GM19240 (cell line): ENCODE measurements around the gene ZSWIM5.
"Not testable (repeated sequence)": the region's sequence is repeated elsewhere in the genome, so short reads cannot be mapped to it uniquely, and the experiment has no call there.

Experiments
- DNase-seq: peaks from one replicate; pipeline ENCODE4 v3.0.0; 2011; ENCODE audit warnings: low spot score; ENCODE audit not compliant: insufficient read length

Gene ZSWIM5

DNA sequence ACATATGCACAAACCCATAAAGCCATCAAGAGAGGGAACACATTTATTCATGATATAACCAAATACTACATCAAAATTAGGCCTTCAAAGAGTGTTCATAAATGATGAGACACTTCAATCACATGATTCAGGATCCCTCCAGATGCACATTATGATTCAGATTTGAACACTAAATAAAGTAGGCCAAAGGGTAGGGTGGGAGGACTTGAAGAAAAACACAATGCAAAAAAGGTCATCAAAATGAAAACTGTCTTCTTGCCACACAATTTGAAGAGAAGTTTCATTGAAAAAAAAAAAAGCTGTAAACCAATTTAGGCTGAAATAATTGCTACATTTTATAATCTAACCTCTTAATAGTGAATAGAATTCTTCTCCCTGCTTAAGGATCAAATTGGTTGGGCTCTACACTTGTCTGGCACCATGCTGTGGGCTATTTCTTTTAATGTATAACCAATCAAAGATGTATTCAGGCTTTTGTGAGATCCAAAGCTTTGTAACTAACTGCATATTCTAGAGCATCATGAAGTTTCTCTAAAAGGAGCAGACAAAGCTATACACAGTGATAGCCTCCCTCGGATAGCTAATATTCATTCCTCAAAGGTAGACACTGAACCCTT lies 58.1 kb downstream of the ZSWIM5 start:
- no peak for DNase-seq

DNA sequence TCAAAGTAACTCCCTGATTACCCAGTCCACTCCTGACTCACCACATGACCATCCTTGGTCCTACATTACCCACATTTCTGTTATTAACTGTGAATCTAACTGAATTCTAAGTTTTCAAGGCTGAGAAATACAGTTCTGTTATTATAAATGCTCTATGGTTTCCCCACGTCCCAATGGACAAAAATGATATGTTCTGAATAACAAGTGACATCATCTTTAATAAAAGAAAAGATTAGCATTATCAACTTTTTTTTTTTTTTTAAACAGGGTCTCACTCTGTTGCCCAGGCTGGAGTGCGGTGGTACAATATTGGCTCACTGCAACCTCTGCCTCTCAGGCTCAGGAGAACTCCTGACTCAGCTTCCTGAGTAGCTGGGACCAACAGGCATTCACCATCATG lies 59.6 kb downstream of the ZSWIM5 start:
- no peak for DNase-seq

DNA sequence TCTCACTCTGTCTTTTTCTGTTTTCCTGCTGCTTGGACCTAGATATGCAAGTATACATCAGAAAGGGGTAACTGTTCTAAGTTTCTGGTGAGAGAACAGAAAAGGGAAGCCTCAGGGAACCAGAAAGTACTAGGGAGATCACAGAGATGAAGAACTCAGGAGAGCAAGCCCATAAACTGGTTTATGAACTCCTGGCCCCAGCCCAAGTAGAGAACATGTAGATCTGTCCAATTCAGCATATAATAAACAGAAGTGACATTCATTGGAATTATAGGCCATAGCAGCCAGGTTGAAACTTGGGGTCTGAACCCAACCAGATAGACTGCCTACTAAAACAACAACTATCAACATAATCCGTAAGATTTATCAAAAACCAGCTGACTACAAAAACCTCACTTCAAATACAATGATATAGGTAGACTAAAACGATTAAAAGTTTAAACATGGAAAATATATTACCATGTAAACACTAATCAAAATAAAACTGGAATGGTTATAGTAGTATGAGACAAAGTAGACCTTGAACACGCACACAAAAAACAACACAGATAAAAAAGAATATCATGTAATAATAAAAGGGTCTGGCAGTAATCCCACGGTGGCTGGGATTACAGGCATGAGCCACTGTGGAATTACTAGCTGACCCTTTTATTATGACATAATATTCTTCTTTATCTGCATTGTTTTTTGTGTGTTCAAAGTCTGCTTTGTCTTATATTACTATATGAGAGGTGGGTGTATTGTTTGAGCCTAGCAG lies 65.0 kb downstream of the ZSWIM5 start:
- DNase-seq: no peak

DNA sequence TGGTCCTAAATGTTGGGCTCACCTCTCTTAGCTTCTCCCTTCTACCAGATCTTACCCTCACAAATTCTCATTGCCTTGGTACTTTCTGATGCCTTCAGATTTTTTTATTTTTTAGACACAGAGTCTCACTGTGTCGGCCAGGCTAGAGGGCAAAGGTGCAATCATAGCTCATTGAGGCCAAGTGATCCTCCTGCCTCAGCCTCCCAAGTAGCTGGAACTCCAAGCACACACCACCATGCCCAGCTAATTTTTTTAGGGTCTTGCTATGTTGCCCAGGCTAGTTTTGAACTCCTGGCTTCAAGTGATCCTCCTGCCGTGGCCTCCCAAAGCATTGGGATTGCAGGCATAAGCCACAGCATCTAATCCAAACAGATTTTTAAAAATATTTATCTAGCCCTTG lies 69.4 kb downstream of the ZSWIM5 start:
- no peak for DNase-seq

DNA sequence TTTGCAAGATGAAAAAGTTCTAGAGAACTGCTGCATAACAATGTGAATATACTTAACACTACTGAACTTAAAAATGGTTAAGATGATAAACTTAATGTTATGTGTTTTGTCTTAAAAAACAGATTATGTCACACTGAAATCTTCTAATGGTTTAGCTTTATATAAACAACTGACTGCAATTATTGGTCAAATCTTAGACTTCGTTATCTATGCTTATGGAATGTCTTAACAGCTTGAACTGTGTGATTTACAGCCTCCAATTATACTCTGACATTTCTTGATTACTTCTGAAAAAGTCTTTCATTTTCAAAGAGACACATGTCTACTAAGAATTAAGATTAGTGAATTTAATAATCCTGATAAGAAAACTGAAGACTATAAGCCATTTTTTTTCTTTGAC lies 71.1 kb downstream of the ZSWIM5 start:
- DNase-seq: no peak

DNA sequence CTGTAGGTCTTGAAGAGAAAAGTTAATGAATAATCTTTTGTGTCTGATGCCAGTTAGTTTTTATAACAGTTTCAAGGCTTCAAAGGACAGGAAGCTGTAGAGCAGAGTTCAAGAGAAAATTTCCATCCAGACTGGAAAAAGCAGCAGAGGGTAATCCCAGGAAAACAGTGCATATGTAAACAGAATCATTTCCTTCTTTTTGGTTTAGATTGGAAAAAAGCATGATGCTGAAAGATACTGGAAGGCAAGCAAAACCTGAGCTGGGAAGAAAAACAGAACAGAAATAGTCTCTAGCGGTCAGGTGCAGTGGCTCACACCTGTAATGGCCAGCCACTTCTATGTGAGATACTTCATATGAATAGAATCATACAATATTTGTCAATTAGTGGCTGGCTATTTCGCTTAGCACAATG lies 71.9 kb downstream of the ZSWIM5 start:
- no peak for DNase-seq

DNA sequence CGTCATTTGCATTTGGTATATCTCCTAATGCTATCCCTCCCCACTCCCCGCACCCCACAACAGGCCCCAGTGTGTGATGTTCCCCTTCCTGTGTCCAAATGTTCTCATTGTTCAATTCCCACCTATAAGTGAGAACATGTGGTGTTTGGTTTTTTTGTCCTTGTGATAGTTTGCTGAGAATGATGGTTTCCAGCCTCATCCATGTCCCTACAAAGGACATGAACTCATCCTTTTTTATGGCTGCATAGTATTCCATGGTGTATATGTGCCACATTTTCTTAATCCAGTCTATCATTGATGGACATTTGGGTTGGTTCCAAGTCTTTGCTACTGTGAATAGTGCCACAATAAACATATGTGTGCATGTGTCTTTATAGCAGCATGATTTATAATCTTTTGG lies 73.7 kb downstream of the ZSWIM5 start:
- not testable (repeated sequence) for DNase-seq

DNA sequence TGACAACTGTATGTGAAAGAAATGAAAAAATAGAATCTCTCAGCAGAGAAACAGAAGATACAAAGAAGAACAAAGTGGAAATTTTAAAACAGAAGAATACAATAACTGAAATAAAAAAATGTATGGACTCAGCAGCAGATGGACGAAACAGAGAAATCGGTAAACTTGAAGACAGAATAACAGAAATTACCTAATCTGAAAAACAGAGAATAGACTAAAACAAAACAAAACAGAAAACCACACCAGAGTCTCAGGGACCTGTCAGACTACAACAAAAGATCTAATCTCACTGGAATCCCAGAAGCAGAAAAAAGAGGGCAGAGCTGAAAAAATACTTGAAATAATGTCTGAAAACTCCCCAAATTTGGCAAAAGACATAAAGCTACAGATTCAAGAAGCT lies 83.0 kb downstream of the ZSWIM5 start:
- DNase-seq: no peak

DNA sequence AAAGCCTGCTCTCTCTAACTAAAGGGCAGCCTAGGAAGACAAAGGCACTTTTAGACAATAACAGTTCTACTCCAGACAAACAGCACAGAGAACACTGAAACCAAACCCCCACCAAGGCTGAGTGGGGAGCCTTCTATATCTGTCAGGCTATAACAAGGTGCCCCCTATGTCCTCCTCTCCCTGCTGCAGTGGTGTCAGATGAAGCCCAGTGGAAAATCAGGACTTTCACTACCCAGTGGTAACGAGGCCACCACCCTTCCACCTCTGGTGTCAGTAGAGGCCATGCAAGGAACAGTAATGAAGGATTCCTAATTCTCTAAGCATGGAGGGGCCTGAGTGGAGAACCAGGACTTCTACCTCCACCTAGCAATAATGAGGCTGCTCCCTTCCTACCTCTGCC lies 83.7 kb downstream of the ZSWIM5 start:
- DNase-seq: no peak

DNA sequence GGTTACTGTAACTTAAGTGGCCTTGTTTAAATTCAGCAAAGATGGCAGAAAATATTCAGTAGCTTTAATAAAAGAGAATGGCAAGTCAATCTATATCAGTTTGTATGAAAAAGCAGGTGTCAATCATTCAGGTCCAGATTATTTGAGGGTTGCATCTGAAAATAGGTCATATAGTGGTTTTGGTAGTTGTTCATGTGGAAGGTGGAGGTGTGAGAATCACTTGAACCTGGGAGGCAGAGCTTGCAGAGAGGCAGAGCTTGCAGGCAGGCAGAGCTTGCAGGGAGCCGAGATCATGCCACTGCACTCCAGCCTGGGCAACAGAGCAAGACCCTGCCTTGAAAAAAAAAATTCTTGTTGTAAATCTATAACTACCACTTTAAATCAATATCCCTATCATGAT lies 88.6 kb downstream of the ZSWIM5 start:
- no peak for DNase-seq

DNA sequence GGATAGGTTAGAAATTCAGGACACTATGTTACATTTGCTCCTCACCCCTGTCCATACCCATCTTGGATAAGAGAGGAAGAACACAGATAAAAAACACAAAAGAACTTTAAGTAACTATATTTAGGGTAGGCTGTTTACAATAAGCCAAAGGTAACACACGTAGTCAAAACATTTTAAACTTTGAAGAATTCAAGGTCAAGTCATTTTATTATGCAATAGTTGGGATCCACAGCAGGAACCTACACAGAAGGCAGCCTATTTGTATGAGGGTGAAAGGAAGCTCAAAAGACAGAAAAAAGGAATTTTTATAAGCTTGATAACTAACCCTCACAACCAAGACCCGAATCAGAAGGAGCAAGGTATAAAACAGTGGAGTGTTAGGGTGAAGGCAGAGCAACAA lies 89.6 kb downstream of the ZSWIM5 start:
- no peak for DNase-seq

DNA sequence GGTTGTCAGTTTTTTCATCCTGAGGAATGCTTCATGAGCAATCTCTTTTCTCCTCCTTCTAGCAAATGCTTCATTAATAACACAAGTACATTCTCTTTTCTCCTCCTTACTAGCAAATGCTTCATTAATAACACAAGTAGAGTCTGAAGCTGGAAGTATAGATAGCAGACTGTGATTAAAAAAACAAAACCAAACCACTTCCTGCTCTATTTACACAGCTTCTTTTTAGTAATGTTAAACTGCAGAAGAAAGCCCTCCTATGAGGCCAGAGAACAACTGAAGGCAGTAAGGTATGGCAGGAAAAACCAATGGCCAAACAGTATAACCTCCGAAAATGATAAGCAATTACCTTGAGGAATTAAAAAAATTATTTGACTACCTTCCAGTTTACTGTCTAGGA lies 90.1 kb downstream of the ZSWIM5 start:
- no peak for DNase-seq

DNA sequence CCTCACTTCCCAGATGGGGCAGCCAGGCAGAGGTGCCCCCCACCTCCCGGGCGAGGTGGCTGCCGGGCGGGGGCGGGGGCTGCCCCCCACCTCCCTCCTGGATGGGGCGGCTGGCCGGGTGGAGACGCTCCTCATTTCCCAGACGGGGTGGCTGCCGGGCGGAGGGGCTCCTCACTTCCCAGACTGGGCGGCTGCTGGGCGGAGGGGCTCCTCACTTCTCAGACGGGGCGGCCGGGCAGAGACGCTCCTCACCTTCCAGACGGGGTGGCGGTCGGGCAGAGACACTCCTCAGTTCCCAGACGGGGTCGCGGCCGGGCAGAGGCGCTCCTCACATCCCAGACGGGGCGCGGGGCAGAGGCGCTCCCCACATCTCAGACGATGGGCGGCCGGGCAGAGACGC lies 91.2 kb downstream of the ZSWIM5 start:
- DNase-seq: not testable (repeated sequence)

DNA sequence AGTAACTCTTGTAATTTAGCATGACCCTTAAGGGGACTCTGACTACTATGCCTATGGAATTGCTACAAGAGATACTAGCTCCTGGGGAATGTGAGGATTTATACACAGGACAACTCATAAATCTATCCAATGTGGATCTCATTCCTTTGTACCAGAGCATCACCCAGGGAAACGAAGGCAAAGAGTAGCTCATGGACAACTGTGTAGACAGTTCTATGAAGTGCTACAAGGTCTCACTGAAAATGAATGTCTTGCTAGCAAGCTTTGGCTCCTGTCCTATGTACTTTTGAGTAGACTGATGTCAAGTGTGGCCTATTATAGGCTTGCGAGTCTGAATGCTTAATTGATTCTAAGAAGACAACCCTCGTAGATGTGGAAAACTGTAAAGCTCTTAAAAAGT lies 93.7 kb downstream of the ZSWIM5 start:
- no peak for DNase-seq

DNA sequence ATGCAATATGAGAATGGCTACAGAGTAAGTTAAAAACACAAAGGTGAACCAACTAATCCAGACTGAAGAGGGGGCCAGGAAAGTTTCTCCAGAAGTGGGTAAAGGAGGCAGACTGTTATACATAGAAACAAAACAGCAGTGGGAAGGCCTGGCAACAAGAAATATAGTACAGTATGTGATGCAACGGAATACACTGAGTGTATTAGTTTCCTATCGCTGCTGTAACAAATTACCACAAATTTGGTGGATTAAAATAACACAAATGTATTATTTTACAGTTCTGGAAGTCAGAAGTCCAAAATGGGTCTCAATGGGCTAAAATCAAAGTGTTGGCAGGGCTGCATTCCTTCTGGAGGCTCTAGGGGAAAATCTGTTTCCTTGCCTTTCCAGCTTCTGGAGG lies 95.2 kb downstream of the ZSWIM5 start:
- no peak for DNase-seq

DNA sequence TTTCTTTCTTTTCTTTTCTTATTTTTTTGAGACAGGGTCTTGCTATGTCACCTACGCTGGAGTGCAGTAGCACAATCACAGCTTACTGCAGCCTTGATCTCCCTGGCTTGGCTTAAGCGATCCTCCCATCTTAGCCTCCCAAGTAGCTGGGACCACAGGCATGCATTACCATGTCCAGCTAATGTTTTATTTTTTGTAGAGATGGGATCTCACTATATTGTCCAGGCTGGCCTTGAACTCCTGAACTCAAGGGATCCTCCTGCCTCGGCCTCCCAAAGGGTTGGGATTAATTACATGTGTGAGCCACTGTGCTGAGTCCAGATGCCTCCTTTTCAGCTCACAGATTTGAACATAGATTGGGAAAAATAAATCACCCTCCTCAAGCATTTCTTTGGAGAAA lies 98.6 kb downstream of the ZSWIM5 start:
- no peak for DNase-seq

DNA sequence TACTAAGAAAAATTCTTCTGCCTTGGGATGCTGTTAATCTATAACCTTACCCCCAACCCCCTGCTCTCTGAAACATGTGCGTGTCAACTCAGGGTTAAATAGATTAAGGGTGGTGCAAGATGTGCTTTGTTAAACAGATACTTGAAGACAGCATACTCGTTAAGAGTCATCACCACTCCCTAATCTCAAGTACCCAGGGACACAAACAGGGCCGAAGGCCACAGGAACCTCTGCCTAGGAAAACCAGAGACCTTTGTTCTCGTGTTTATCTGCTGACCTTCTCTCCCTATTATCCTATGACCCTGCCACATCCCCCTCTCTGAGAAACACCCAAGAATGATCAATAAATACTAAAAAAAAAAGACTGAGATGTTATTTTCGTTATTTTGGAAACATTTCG lies 99.5 kb downstream of the ZSWIM5 start:
- DNase-seq: not testable (repeated sequence)

DNA sequence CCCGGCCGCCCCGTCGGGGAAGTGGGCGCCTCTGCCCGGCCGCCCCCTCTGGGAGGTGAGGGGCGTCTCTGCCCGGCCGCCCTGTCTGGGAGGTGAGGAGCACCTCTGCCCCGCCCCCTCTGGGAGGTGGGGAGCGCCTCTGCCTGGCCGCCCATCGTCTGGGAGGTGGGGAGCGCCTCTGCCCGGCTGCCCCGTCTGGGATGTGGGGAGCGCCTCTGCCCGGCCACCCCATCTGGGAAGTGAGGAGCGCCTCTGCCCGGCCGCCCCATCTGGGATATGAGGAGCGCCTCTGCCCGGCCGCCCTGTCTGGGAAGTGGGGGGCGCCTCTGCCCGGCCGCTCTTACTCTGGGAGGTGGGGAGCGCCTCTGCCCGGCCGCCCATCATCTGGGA lies 100.3 kb downstream of the ZSWIM5 start:
- DNase-seq: not testable (repeated sequence)

DNA sequence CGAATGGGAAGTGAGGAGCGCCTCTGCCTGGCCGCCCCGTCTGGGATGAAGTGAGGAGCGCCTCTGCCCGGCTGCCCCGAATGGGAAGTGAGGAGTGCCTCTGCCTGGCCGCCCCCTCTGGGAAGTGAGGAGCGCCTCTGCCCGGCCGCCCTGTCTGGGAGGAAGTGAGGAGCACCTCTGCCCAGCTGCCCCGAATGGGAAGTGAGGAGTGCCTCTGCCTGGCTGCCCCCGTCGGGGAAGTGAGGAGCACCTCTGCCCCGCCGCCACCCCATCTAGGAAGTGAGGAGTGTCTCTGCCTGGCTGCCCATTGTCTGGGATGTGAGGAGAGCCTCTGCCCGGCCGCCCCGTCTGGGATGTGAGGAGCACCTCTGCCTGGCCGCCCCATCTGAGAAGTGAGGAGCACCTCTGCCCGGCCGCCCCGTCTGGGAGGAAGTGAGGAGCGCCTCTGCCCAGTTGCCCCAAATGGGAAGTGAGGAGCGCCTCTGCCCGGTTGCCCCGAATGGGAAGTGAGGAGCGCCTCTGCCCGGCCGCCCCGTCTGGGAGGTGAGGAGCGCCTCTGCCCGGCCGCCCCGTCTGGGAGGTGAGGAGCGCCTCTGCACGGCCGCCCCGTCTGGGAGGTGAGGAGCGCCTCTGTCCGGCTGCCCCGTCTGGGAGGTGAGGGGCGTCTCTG lies 100.8 kb downstream of the ZSWIM5 start:
- DNase-seq: not testable (repeated sequence)

DNA sequence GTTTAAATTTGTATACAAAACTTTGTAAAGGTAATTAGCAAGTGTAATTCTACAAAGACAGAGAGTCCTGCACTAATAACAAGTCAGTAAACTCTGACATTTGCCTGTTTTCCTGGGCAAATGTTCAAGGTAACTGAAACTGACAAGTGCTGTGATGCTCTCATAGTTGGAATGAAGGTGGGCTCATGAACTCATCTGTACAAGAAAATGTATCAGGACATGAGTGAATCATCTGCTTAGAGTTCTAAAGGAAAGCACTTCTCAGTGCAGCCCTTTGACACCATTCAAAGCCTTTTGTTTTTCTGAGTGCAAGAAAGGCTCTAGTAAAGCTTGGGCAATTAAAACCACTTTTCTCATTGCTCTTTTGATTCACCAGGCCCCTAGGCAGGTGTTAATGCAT lies 102.9 kb downstream of the ZSWIM5 start:
- no peak for DNase-seq

DNA sequence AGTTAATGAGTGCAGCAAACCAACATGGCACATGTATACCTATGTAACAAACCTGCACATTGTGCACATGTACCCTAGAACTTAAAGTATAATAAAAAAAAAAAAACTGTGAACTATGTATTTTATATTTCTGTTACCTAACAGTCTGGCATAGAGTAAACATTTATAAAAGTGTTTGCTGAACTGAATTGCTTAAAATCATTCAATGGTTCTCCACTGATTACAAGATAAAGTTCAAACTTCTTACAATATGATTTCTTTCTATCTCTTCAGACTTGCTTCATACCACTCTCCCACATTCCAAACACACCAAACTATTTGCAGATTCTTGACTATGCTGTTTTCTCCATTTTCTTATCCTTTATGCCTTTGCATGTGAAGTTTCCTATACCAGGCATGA lies 104.5 kb downstream of the ZSWIM5 start:
- no peak for DNase-seq

DNA sequence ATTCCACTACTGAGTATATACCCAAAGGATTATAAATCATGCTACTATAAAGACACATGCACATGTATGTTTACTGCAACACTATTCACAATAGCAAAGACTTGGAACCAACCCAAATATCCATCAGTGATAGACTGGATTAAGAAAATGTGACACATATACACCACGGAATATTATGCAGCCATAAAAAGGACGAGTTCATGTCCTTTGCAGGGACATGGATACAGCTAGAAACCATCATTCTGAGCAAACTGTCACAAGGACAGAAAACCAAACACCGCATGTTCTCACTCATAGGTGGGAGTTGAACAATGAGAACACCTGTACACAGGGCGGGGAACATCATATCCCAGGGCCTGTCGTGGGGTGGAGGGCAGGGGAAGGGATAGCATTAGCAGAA lies 104.9 kb downstream of the ZSWIM5 start:
- DNase-seq: not testable (repeated sequence)

DNA sequence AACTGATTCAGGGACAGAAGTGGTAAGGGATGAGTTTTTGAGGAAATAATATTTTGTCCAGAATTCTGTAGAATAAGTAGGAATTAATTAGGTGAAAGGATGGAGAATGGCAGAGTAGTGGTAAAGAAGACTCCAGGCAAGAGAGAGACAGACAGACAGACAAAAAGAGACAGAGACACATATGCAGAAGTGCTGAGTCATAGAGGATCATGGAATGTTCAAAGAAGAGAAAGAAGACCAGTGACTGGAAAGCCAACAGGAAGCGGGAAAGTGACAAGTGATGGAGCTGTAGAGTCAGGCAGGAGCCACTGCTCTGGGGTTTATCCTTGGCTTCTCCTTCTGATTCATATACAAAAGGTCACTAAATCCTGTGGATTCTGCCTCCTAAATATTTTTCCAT lies 108.5 kb downstream of the ZSWIM5 start:
- no peak for DNase-seq
